HG03025 (cell line): ENCODE results near the gene TSPAN13.

Experiments
- ATAC-seq: cut with Tn5 transposase; IDR thresholded peaks from one replicate; pipeline ENCODE4 v1.9.1; 2021; ENCODE audit warnings: mild to moderate bottlenecking, moderate library complexity; ENCODE audit not compliant: unreplicated experiment, low FRiP score

The TSPAN13 gene

GRCh38 chr7:16810112-16810511 lies 56.6 kb downstream of the TSPAN13 start:
- ATAC-seq: no peak

- no peak for ATAC-seq
Observed at GRCh38 chr7:16810573-16810972, 57.0 kb downstream of the TSPAN13 start.

DNA sequence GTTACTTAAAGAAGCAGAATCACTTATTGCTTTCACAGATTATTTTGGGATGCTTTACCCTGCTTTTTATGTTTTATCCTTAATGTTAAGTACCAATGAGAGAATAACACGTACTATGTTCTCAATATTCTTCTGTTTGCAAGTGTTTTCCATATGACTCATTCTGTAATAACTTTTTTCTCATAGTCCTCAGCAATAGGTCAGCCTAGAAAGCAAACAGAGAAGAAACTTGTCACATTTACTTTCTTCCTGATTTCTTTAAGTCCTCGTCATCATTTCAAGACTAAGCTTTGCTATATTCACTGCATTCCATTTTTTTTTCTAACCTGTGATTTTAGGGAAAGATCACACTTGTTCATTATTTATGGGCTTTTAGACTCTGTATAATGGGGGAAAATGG lies 58.0 kb downstream of the TSPAN13 start:
- ATAC-seq: no peak

DNA sequence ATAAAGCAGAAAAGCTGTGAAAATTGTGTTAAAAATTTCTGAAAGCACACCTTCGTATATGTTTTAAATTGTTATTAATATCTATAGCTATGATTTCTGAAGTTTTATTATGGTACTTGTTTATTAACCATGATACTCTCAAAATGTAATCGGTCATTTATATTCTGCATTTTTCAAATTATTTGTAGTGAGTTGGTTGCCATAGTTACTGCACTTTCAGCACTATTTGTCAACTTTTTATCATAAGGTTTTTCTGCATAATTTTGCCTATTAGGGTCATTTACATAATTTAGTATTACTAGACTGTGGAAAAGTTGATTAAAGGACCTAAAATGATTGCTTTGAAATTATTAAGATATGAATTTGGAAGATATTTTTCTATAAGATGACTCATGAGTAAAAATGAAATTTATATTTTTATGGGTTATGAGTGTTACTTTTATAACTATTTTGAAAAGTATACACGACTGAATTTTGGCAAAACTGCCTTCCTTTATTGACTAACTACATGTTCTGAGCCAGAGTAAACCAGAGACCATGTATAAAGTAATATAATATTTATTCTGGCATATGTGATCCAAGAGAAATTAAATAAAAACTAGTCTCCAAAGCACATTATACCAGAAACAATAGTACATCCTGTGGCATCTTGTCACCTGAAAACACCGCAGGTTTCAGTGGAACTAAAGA lies 59.1 kb downstream of the TSPAN13 start:
- no peak for ATAC-seq

DNA sequence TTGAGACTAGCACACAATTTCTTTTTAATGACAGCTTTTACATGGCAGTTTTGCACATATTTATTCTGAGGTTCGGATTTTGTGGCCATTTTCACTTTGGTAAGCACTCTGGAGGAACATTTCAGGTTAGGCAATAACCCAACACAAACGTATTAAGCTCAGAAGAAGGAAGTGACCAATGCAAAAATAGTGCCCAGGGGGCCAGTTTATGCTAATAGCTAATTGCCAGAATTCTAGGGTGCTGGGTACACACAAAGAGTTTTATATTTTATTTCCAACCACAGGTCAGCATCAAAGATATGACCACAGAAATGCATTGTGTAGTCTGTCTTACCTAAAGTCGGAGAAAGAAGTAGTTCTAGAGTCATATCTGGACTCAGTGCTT lies 59.7 kb downstream of the TSPAN13 start:
- no peak for ATAC-seq

DNA sequence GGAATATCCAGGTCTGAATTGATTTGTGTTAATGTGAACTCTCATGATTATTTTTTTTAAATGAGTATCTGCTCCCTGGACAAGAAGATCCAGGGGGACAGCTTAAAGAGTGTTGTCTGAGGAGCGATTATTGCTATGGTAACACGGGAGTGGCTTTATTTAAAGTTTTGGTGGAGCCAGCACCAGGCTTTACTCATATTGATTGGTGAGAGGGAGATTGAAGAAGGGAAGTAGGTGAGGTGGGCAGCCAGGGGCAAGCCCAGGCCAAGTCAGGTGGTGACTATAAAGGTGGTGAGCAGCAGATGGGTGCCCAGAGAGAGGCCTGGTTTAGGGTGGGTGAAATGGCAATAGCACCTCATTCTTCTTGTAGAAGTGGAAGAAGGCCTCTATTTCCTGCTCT lies 61.4 kb downstream of the TSPAN13 start:
- ATAC-seq: no peak

GRCh38 chr7:16816824-16817223 lies 63.3 kb downstream of the TSPAN13 start:
- no peak for ATAC-seq

- ATAC-seq: no peak
Observed at GRCh38 chr7:16817536-16817935, 64.0 kb downstream of the TSPAN13 start.

GRCh38 chr7:16818732-16819131 lies 65.2 kb downstream of the TSPAN13 start:
- no peak for ATAC-seq

DNA sequence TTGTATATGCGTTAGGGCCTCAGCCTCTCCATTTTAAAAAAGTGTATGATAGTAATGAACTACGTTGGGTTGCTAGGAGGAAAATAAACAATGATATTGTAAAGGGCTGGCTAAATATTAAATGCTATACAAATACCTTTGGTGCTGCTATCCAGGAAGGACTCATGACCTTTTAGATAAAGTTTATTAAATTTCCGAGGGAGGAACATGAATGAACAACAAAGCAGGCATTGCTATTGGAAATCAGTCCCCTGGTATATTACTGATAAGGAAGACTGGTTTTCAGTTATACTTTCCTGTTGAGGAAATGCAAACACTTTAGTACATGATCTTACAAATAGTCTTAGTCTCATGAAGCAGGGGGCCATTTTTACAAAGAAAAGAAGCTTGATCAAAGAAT lies 68.5 kb downstream of the TSPAN13 start:
- ATAC-seq: no peak

- no peak for ATAC-seq
Observed at GRCh38 chr7:16826060-16826459, 72.5 kb downstream of the TSPAN13 start.

- ATAC-seq: no peak
Observed at GRCh38 chr7:16833373-16833772, 79.8 kb downstream of the TSPAN13 start.
